Measurements from ENCODE around the gene SEPTIN7. TPM values are rescaled to one million over a fixed set of nuclear protein-coding genes. Genes with fewer than 3 reads are reported as not detected.

Gene SEPTIN7
- total and polyA plus RNA-seq, 9 of the 15 experiments (the other 6 are each of a cell fraction or from before 2014, with no cell fraction given): 95.0 to 268 (median 163) TPM

- TF ChIP-seq, protein P1, sequence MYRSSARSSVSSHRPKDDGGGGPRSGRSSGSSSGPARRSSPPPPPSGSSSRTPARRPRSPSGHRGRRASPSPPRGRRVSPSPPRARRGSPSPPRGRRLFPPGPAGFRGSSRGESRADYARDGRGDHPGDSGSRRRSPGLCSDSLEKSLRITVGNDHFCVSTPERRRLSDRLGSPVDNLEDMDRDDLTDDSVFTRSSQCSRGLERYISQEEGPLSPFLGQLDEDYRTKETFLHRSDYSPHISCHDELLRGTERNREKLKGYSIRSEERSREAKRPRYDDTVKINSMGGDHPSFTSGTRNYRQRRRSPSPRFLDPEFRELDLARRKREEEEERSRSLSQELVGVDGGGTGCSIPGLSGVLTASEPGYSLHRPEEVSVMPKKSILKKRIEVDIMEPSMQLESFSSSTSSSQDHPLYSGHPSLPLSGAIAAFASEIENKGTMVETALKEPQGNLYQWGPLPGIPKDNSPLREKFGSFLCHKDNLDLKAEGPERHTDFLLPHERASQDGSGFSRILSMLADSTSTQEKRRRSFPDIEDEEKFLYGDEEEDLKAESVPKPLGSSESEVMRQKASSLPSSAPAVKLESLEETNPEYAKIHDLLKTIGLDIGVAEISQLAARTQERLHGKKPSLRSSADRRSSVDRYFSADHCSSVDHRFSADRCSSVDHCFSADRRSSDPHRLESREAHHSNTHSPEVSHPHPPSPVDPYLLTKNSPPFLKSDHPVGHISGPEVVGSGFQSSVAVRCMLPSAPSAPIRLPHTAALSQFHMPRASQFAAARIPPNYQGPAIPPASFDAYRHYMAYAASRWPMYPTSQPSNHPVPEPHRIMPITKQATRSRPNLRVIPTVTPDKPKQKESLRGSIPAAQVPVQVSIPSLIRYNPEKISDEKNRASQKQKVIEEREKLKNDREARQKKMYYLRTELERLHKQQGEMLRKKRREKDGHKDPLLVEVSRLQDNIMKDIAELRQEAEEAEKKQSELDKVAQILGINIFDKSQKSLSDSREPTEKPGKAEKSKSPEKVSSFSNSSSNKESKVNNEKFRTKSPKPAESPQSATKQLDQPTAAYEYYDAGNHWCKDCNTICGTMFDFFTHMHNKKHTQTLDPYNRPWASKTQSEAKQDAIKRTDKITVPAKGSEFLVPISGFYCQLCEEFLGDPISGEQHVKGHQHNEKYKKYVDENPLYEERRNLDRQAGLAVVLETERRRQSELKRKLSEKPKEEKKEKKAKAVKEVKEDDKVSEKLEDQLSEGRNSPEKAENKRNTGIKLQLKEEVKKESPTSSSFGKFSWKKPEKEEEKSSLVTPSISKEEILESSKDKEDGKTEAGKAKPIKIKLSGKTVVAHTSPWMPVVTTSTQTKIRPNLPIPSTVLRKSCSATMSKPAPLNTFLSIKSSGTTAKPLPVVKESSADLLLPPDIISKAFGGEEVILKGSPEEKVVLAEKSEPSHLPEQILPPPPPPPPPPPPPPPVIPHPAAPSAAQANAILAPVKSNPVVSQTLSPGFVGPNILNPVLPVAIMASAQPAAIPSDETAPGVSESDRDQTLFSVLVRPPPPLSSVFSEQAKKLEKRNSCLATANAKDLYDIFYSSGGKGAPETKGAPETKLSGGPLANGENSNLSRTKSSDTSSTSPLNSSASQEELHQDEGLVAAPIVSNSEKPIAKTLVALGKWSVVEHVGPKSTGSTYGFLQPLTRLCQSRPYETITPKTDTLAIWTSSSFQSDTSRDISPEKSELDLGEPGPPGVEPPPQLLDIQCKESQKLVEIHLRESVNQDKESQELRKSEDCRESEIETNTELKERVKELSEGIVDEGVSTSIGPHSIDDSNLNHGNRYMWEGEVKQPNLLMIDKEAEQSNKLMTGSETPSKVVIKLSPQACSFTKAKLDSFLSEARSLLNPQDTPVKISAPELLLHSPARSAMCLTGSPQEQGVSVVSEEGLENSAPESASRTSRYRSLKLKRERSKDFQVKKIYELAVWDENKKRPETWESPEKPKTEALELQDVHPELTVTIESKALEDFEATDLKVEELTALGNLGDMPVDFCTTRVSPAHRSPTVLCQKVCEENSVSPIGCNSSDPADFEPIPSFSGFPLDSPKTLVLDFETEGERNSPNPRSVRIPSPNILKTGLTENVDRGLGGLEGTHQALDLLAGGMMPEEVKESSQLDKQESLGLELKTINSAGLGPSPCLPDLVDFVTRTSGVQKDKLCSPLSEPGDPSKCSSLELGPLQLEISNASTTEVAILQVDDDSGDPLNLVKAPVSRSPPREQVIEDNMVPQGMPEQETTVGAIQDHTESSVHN (IDR thresholded peaks at IDR 0.05; ENCODE audit: borderline replicate concordance in 1 of 2, low read depth in 1 of 2): no peak
- no peak for TF ChIP-seq ESRRB (CRISPR knock-in tag; IDR thresholded peaks at IDR 0.05; ENCODE audit: borderline replicate concordance)
Measured at GRCh38 chr7:35826751-35827150, 25.9 kb downstream of the SEPTIN7 start (continued).

Data from K562 (cell line).